ENCODE measurements around the gene C1QL1.
"Not testable (repeated sequence)": the region's sequence is repeated elsewhere in the genome, so short reads cannot be mapped to it uniquely, and the experiment has no call there.

Gene C1QL1

DNA sequence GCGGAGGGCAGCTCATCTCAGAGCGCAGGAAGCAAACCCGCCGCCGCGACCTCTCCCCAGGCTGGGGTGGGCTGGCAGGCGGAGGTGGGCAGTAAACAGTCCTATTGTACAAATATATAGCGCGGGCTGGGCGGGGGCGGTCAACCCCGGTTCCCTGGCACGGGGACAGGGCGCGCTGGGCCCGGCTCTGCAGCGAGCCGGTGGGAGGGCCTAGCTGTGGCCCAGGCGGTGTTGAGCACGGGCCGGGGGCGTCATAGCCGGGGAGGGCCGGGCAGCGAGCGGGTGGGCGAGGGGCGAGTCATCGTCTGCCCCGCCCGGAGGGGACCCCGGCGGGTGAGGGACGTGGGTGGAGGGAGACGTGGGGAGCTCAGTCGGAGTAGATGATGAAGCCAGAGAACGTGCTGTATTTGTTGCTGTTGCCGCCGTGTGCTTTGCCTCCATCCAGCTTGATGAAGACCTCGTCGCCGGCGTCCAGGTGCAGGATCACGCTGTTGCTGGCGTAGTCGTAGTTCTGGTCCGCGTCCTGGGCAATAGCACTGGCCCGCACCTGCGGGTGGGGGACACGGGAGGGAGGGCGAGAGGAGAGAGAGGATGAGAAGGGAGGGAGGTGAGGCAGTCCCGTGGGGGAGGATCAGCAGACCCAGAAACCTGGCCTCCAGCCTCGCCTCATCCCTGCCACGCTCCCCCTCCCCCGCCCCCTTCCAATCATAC lies 8.1 kb downstream of the C1QL1 start:
- Mint-ChIP-seq H3K4me1 (ENCODE audit: low read depth) (peaks cover 7% of the 10 kb centered on the region), H3K27me3 (peaks cover 72% of the 10 kb centered on the region), H3K4me3 (peak overlapping the region; percentile 33), H3K9me3 (no peaks in the 10 kb centered on the region), H3K27ac (no peak overlapping the region), H3K36me3 (ENCODE audit: low read depth) (no peaks in the 10 kb centered on the region)
- no peak for DNase-seq

DNA sequence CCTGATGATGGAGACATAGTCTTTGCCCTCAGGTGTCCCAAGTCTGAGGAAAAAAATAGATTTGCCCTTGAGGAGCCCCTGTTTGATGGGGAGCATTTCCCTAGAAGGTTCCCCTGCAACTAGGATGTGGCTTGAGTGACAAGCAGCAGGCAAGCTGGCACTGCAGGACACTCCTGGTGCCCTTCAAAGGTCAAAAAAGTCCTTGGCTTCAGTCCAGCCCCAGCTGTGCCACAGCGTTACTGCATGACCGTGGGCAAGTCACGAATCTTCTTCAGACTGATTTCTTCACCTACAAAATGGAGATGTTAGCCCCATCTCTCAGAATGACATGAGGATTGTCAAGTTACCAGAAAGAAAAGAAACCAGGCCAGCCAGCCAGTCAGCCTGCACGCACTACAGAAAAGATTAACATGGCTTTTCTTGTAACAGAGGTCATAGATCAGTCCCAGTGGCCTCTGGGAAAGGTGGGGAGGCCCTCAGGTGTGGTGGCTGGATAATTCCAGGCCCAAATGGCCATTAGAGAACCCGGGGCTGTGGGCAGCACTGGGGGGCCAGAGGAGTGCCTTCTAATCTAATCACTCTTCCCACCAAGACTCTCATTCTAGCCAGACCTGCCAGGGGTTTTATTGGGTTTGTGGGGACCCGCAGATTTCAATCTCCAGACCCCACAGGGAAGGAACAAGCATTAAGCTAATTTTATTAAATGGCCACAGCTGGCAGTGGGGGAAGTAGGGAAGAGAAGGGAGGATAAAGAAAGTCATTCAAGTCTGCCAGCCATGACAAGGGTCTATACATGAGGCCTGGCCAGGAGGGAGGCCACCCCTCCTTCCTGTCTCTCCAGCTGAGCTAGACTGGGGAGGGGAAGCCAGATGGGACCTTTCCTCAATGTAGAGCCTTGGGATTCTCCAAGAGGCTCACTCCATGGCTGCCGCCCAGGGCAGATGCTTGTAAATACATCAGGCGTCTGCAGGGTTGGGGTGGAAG lies 10.8 kb downstream of the C1QL1 start:
- Mint-ChIP-seq H3K4me3 (no peak overlapping the region), H3K4me1 (ENCODE audit: low read depth) (peaks cover 7% of the 10 kb centered on the region), H3K36me3 (ENCODE audit: low read depth) (no peaks in the 10 kb centered on the region), H3K9me3 (no peaks in the 10 kb centered on the region), H3K27ac (no peak overlapping the region), H3K27me3 (peaks cover 50% of the 10 kb centered on the region)
- DNase-seq, result no peak

DNA sequence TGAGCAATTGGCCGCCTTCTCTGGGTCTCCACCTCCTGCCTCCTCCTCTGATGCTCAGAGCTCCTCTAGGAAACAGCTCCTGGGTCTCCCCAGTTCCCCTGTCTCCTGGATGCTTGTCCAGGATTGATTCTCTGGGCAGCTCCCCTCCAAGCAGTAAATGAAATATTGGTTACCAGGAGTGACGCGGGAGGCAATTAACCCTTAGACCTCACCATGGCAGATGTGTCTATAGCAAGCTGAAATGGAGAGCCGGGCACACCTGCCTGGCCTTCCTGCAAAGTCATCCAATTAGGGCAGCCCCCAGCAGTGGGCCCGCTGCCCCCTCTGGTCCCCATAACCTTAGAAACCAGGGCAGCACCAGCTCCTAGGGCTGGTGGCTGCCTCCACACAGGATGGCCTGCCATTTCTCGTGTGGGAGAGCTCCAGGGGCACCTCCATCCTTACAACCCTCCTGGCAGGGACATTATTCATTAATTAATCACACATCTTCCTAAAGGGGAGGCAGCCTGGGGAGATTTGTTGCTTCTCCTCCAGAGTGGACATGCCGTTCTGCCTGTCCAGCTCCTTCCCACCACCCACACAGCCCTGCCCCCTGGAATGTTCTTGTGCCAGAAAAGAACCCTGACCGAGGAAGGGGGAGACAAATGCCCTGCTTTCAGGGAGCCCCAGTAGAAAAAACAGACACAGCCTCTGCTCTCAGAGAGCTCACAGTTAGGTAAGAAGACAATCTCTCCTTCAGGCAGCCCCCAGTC lies 12.3 kb downstream of the C1QL1 start:
- H3K4me3 Mint-ChIP-seq, result no peak overlapping the region
- no peaks in the 10 kb centered on the region for H3K36me3 Mint-ChIP-seq (ENCODE audit: low read depth)
- peaks cover 7% of the 10 kb centered on the region for H3K4me1 Mint-ChIP-seq (ENCODE audit: low read depth)
- H3K9me3 Mint-ChIP-seq, result no peaks in the 10 kb centered on the region
- DNase-seq, result no peak
- no peak overlapping the region for H3K27ac Mint-ChIP-seq
- peaks cover 42% of the 10 kb centered on the region for H3K27me3 Mint-ChIP-seq

DNA sequence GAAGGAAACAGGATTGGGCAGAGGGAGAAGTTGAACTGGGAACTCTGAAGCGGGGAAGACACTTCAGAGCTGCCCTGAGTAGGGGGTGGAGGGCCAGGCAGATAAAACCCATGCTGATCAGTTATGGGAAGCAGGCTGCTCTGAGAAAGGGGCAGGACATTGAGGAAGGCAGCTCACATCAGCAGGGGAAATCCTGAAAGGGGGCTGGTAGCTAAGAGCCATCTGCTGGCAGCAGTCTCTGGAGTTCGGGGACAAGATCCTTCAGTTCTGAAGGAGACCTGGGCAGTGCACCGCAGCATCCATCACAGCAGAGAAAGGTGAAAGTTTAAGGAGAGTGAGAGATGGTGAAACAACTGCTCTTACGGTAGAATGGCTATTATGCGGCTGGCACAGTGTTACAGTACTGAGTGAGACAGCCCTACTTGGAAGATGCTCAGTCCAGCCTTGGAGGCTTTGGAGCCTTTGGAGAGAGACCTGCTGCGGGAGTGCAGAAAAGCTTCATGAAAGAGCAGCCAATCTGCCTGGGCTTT lies 15.1 kb downstream of the C1QL1 start:
- DNase-seq, result no peak
- H3K27ac Mint-ChIP-seq, result no peak overlapping the region
- no peaks in the 10 kb centered on the region for H3K9me3 Mint-ChIP-seq
- H3K36me3 Mint-ChIP-seq (ENCODE audit: low read depth), result no peaks in the 10 kb centered on the region
- H3K4me1 Mint-ChIP-seq (ENCODE audit: low read depth), result peaks cover 6% of the 10 kb centered on the region
- H3K4me3 Mint-ChIP-seq, result no peak overlapping the region
- H3K27me3 Mint-ChIP-seq, result peaks cover 20% of the 10 kb centered on the region

DNA sequence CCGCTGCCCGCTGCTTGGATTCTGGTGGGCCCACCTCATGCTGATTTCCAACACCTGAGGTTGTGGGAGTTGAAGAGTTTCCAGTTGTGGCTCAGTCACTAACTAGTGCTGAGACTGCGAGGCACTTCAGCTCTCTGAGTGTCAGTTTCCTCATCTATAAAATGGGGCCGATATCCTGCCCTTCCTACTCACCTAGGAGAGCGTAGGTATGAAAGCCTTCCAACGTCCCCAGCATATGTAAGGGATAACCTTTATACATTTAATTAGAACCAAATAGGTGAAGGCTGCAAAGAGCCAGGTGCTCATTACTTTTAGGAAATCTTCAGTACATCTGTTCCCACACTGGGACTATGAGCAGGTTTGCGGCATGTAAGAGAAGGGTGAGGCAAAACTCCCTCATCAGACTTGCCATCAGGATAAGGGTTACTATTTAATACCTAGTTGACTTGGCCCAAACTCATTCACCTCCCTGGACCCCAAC lies 19.7 kb downstream of the C1QL1 start:
- Mint-ChIP-seq H3K4me1 (ENCODE audit: low read depth) (peaks cover 16% of the 10 kb centered on the region), H3K27me3 (peaks cover 6% of the 10 kb centered on the region), H3K9me3 (no peaks in the 10 kb centered on the region), H3K4me3 (peak overlapping the region; percentile 94), H3K36me3 (ENCODE audit: low read depth) (peaks cover 29% of the 10 kb centered on the region), H3K27ac (peak overlapping the region; percentile 92)
- DNase-seq, result no peak

DNA sequence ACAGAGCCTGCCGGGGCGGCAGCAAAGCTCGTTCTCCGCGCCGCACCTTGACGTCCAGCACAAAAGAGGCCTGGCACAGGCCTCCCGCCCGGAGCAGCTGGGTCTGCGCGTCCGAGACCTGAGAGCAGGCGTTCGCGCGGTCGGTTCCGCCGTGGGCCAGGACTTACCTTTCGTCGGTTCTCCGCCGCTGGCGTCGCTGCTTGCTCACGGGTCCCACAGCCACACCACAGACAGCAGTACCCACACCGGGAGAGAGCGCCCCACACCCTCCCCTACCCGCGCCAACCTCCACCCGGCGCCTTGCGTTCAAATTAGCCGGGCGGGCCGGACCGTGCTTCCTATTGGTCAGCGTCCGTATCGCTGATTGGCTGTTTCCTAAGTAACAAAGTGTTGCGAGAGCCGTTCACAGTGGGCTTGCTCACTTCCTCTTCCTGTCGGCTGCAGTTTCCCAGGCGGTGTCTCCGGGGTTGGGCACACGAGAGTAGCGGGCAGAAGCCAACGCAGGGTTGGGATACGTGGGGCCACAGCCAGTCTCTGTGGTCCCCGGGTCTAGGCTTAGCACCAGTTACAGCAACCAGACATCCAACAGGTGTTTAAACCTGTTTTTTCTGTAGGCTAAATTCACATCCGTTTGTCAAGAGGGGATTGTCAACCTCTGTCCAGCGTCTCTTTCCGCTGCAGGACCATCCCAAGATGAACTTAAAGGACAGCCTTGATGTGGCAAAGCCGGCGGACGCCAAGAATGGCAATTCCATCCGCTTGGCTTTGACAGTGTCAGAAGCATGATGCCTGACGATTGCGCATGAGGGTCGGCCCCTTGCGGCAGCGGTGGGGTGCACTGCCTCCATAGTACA lies 20.4 kb downstream of the C1QL1 start, which contains the start of gene KIF18B:
Gene KIF18B, minus strand, starts transcription at position 313 of the 854 bp plus-strand sequence. CDS start 11,429 bp downstream, outside the sequence.
- DNase-seq, result peak; percentile 89
- Mint-ChIP-seq H3K4me1 (ENCODE audit: low read depth) (peaks cover 16% of the 10 kb centered on the region), H3K9me3 (no peaks in the 10 kb centered on the region), H3K36me3 (ENCODE audit: low read depth) (peaks cover 32% of the 10 kb centered on the region), H3K27ac (peak within 1 kb of the TSS; percentile 92), H3K4me3 (peak within 1 kb of the TSS; percentile 94), H3K27me3 (peaks cover 6% of the 10 kb centered on the region)

DNA sequence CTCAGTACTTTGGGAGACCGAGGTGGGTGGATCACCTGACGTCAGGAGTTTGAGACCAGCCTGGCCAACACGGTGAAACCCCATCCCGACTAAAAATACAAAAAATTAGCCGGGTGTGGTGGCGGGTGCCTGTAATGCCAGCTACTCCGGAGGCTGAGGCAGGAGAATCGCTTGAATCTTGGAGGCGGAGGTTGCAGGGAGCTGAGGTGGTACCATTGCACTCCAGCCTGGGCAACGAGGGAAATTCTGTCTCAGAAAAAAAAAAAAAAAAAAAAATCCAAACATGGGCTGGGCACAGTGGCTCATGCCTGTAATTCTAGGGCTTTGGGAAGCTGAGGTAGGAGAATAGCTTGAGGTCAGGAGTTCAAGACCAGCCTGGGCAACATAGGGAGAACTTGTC lies 22.5 kb downstream of the C1QL1 start:
- peak overlapping the region; percentile 94 for H3K4me3 Mint-ChIP-seq
- not testable (repeated sequence) for DNase-seq, H3K27me3 Mint-ChIP-seq, H3K27ac Mint-ChIP-seq, H3K9me3 Mint-ChIP-seq
- H3K36me3 Mint-ChIP-seq (ENCODE audit: low read depth), result peaks cover 40% of the 10 kb centered on the region
- peaks cover 19% of the 10 kb centered on the region for H3K4me1 Mint-ChIP-seq (ENCODE audit: low read depth)

DNA sequence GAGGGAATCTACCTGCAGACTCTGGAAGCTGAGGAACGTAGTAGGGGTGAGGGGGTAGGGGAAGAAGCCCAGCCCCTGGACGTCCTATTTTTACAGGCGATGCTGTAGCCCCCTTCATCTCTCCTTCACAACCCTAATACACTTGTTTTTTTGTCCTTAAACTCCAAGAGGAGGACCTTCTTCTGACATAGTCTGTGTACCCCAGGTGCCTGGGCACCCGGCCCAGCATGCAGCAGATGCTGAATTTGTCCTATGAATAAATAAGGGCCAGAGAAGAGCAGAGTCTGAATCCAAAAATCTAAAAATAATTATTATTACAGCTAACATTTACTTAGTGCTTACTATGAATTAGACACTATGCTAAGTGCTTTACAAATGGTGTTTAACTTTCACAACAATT lies 25.6 kb downstream of the C1QL1 start:
- Mint-ChIP-seq H3K4me1 (ENCODE audit: low read depth) (peaks cover 10% of the 10 kb centered on the region), H3K4me3 (no peak overlapping the region), H3K27me3 (peaks cover 6% of the 10 kb centered on the region), H3K9me3 (peaks cover 4% of the 10 kb centered on the region), H3K27ac (no peak overlapping the region), H3K36me3 (ENCODE audit: low read depth) (peaks cover 61% of the 10 kb centered on the region)
- no peak for DNase-seq

DNA sequence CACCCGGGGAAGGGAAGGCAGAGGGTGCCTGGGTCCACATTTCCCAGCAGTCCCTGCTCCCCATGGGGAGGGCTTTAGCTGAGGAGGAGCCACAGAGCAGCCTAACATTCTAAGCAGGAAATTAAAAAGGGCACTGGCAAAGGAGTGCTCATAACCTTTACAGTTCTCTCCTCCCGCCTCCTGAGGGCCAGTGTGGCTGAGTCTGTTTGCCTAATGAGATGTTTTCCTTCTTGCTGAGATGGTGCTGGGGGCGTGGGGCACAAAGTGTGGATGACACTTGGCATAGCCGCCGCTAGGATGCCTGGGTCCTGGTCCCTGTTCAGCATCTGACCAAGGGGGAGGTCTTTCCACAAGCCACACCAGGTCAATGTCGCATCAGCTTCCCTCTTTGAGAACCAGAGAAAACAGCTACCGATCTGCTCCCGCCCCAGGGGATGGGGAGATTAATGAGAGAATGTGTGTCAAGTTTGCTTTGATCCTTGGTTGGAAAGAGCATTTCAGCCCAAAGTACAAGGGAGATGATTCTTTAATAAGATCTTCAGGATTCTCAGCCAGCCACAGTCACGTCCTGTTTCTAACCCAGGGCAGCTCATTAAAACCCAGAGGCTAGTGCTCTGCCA lies 26.3 kb downstream of the C1QL1 start:
- Mint-ChIP-seq H3K9me3 (peaks cover 4% of the 10 kb centered on the region), H3K4me3 (no peak overlapping the region), H3K27me3 (peaks cover 6% of the 10 kb centered on the region), H3K36me3 (ENCODE audit: low read depth) (peaks cover 55% of the 10 kb centered on the region), H3K27ac (no peak overlapping the region), H3K4me1 (ENCODE audit: low read depth) (peaks cover 13% of the 10 kb centered on the region)
- no peak for DNase-seq

DNA sequence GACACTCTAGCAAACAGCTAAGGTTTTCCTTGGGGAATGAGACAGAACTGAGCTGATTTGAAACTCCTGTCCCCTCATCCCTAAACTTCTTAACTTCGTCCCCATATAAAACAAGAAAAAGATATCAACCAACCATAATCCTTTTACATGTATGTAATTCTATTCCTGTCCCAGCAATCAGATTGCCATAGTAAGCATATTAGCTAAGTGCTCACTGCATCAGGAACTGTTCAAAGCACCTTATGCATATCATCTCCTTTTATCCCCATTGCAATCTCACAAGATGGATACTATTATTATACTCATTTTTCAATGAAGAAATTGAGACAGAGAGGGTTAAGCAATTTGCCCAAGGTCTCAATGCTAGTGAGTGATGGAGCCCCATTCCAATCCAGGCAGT lies 27.3 kb downstream of the C1QL1 start:
- peaks cover 51% of the 10 kb centered on the region for H3K36me3 Mint-ChIP-seq (ENCODE audit: low read depth)

DNA sequence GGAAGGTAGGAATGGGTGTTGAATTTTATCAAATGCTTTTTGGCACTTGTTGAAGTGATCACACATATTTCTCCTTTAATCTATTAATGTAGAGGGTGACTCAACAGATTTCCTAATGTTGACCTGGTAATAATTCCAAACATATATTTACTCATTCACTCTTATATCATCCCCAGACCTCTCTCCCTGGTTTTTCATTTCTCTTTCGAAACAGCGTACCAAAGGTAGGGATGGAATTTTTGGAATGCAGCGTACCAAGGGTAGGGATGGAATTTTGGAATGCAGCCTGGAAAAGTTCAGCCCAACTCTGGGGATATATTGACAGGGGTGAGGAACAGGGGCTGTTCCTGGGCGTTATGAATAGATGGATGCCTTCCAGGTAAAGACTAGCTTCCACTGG lies 27.8 kb downstream of the C1QL1 start:
- H3K9me3 Mint-ChIP-seq, result peaks cover 4% of the 10 kb centered on the region
- H3K27ac Mint-ChIP-seq, result no peak overlapping the region
- no peaks in the 10 kb centered on the region for H3K27me3 Mint-ChIP-seq
- peaks cover 55% of the 10 kb centered on the region for H3K36me3 Mint-ChIP-seq (ENCODE audit: low read depth)
- H3K4me3 Mint-ChIP-seq, result no peak overlapping the region
- H3K4me1 Mint-ChIP-seq (ENCODE audit: low read depth), result peaks cover 8% of the 10 kb centered on the region
- DNase-seq, result no peak

More for the DNA sequence above, 27.3 kb downstream of the C1QL1 start:
- Mint-ChIP-seq H3K27ac (no peak overlapping the region), H3K9me3 (peaks cover 4% of the 10 kb centered on the region), H3K4me1 (ENCODE audit: low read depth) (peaks cover 8% of the 10 kb centered on the region), H3K4me3 (no peak overlapping the region), H3K27me3 (no peaks in the 10 kb centered on the region)
- DNase-seq, result no peak

DNA sequence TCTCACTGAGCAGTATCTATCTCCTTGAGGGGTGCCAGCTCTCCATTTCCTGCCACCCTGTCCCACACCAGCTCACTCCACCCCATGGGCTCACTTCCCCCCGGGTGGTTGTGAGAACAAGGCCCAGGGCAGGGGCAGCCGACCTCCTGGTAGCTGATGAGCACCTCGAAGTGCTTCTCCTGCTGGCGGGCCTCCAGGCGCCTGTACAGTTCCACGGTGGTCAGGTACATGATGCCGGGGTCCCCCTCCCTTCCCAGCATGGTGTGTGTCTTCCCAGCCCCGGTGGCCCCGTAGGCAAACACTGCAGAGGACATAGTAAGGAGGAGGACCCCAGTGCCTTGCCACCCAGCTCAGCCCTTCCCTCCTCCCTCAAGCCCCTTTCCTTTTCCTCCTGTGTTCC lies 33.0 kb downstream of the C1QL1 start:
- Mint-ChIP-seq H3K36me3 (ENCODE audit: low read depth) (peaks cover 74% of the 10 kb centered on the region), H3K4me1 (ENCODE audit: low read depth) (peaks cover 4% of the 10 kb centered on the region), H3K4me3 (no peak overlapping the region), H3K27ac (no peak overlapping the region), H3K9me3 (peaks cover 4% of the 10 kb centered on the region), H3K27me3 (no peaks in the 10 kb centered on the region)
- no peak for DNase-seq

DNA sequence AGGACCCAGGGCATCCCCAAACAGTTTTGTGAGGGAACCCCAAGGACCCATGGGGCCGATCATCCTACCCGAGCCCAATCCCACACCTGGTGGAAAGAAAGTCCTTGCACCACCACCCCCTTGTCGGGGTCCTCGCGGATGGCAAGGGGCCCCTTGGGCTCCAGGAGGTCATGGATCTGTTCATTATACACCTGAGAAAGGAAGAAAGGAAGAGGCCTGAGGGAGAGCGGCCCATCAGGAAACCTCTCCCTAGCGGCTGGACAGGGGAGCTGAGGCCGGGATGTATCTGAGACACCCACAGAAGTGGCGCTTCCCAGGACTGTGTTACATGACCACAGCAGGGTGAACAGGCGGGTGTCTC lies 33.4 kb downstream of the C1QL1 start:
- Mint-ChIP-seq H3K27me3 (no peaks in the 10 kb centered on the region), H3K4me1 (ENCODE audit: low read depth) (peaks cover 4% of the 10 kb centered on the region), H3K36me3 (ENCODE audit: low read depth) (peaks cover 75% of the 10 kb centered on the region), H3K9me3 (peaks cover 4% of the 10 kb centered on the region), H3K4me3 (no peak overlapping the region), H3K27ac (no peak overlapping the region)
- DNase-seq, result no peak

All from activated T-cell treated with anti-CD3 and anti-CD28 coated beads, Interleukin-2, amount 50 U/mL, for 24 hours (primary cell).